HG03378 (cell line): ENCODE measurements around the gene TXNDC8.
"Not testable (repeated sequence)": the region's sequence is repeated elsewhere in the genome, so short reads cannot be mapped to it uniquely, and the experiment has no call there.

Source experiments
- ATAC-seq: cut with Tn5 transposase; IDR thresholded peaks from one replicate; pipeline ENCODE4 v1.9.1; 2021; ENCODE audit warnings: mild to moderate bottlenecking, moderate library complexity; ENCODE audit not compliant: unreplicated experiment

Gene TXNDC8

DNA sequence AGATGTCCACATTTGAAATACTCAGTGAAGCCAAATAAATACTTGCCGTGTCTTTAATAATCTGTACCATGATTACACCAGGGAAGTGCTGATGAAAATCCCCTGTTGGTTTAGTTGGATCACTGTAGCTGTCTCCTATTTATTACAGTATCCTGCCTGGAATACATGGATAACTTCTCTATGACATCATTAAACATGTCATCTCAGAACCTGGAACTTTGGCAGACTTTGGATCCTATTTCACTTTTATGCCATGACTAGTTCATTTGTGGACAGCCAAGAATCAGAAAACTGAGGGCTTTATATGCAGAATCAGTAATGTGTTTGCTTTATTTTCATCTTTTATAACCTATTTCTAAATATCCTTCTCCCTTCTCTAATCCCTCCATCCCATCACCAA, at the start of gene TXNDC8:
TXNDC8 (minus strand) TSS at position 137 of the 400 bp plus-strand sequence.
- no peak for ATAC-seq

DNA sequence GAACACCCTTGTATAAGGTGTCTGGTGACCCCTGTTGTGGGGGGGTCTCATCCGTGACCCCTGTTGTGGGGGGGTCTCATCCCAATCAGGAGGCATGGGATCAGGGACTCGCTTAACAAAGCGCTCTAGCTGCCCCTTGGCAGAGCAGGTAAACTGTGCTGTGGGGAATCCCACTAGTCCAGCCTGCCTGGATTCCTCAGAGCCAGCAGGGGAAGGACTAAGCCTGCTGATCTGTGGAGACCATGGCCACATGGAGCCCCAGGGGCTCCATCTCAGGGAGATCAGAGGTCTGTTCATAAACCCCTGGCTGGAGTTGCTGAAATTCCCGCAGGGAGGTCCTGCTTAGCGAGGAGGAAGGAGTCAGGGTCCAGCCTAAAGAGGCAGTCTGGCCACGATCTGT, 45.8 kb upstream of the TXNDC8 start:
- ATAC-seq, result no peak

DNA sequence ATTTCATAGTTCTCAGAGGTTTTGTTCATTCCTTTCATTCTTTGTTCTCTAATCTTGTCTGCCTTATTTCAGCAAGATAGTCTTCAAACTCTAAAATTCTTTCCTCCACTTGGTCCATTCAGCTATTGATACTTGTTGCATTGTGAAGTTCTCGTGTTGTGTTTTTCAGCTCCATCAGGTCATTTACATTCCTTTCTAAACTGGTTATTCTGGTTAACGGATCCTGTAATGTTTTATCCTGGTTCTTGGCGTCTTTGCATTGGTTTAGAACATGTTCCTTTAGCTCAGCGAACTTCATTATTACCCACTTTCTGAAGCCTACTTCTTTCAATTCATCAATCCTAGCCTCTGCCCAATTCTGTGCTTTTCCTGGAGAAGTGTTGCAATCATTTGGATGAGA, 45.1 kb upstream of the TXNDC8 start:
- no peak for ATAC-seq

DNA sequence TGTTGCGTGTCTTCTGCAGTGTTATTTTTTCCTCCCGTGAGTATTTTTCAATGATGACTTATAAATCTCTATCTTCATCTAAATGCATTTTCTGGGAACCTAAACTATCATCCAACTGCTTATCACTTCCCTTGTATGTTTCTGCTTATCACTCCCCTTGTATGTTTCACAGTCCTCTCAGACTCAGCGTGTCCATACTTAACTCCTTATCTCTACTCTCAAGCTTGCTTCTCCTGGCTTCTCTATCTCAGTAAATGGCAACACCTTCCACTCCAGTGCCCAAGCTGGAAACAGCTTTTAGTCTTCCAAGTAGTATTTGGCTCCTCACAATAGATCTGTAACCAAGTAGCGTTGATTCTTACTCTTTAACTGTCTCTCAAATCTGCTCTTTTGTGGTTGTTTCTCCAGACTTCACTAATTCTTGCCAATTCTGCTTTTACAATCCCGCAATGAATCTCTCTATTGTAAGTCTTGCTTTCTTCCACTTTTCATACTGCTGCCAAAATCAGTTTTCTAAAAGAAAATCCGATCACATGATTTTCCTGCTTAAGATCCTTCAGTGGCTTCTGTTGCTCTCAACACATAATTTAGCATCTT, 33.8 kb upstream of the TXNDC8 start:
- ATAC-seq, result no peak

DNA sequence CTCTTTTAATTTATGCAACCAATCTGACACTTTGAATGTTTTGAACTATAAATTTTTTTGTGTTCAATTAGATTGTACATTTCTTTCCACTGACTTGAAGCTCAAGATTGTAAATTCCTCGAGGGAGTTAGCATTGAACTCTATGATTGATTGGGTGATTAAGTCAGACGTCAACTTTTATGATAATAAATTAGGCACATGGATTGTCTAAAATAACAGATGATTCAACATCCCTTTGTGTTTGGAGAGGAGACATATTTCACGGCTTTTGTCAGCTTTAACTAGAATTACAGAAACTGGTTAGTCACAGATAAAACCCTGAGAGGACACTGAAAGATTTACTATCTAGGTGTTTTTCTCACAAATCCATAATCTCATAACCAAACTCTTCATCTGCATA, 32.7 kb upstream of the TXNDC8 start:
- ATAC-seq, result no peak

DNA sequence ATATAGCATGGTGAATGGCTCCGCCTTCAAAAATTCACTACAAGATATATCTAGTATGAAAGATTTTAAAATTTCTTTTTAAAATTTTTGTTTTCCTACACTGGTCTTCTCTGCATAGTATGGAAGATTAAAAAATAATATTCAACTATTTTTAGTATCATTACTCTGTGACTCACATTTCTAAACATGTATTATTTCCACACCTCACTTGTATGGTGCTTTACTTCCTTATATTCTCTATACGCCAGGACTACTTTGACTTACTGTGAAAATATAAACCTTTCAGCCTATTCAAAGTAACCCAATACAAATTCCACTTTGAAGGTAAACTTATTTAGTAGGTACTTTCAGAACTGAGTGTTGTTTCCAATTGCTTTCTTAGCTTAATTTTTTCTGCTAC, 26.8 kb upstream of the TXNDC8 start:
- ATAC-seq, result no peak

DNA sequence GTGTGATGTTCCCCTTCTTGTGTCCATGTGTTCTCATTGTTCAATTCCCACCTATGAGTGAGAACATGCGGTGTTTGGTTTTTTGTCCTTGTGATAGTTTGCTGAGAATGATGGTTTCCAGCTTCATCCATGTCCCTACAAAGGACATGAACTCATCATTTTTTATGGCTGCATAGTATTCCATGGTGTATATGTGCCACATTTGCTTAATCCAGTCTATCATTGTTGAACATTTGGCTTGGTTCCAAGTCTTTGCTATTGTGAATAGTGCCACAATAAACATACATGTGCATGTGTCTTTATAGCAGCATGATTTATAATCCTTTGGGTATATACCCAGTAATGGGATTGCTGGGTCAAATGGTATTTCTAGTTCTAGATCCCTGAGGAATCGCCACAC, 21.3 kb upstream of the TXNDC8 start:
- ATAC-seq, result not testable (repeated sequence)

DNA sequence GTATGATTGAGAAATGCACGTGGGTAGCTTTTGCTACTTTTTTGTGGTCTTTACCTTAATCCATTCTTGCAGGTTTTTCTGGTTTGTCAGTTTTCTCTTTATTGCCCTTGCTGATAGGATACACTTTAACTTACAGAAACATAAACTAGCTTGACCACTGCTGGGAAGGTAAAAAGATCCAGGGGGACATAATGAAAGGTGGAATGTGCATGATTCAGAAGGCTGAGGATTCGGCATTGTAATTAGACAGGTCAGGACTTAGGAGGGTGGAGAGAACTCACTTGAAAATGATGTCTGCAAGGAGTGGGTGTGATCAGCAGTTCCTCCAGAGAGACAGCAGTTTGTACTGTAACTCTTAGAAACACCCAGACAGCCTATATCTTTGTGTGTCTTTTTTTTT, 19.8 kb upstream of the TXNDC8 start:
- no peak for ATAC-seq

DNA sequence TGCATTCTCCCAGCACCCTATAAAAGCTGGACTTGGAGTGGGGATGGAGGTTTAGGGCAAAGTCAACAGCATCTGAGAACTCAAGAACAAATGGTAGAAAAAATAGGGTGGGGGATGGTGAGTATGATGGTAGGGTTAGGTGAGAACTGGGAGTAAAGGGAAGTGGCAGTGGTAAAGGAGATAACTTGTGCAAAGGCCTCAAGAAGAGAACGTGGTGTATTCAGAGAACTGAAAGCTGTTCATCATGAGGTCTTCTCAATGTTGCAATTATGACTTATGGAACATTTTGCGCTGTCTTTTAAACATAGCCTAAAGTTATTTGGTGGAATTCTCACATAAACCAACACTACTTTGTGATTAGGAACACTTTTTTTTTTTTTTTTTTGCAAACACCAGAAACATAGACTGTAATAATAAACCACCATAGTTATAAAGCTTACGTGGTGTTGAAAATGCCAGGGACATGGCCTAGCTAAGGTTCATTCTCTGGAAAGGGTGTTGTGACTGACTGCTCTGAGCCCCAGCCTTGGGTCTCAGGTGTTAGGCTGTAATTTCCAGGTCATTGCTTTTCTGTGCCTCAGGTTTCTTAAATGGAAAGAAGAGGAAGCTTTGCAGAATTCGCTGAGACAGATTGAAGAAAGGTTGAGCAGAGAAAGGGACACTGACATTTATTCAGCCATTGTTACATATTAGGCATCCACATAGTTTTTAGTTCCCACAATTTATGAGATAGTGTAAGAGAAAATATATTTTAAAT, 19.2 kb upstream of the TXNDC8 start:
- no peak for ATAC-seq

DNA sequence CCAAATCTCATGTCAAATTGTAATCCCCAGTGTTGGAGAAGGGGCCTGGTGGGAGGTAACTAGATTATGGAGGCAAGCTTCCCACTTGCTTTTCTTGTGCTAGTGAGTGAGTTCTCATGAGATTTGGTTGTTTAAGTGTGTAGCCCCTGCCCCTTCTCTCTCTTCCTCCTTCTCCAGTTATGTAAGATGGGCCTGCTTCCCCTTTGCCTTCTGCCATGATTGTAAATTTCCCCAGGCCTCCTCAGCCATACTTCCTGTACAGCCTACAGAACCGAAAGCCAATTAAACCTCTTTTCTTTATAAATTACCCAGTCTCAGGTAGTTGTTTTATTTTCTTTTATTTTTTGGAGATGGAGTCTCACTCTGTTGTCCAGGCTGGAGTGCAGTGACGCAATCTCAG, 18.2 kb upstream of the TXNDC8 start:
- ATAC-seq, result no peak

DNA sequence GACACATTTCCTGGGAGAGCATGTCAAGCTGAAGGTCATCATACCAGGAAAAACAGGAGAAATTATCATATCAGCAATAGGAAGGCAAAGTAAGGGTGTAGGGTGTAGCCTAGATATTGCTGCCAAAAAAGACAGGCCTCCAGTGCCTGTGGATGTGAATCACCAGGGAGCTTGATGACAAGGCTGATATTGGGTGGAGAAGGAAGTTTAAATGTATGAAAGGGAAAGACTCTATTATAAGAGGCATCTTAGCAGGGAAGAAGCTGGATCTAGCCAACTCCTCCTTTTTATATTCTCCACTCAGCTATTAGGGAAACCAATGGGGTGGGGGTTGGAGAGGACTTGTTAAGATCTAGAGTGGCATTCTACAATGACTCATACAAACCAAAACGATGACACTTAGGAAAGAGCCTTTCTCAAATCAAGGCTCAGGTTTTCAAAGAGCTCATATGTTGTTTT, 13.4 kb upstream of the TXNDC8 start:
- ATAC-seq, result no peak

DNA sequence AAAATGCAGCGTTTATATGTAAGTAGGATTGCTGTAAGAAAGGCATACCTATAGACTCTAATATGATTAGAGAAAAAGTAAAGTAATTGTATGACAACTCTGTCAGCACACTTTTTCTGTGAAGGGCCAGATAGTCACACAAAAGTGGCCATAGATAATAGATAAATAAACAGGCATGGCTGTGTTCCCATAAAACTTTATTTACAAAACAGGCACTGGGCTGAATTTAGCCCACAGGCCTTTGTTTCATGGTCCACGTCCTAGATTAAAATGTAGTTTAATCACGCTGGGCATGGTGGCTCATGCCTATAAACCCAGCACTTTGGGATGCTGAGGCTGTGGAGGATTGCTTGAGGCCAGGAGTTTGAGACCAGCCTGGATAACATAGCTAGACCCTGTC, 8.7 kb upstream of the TXNDC8 start:
- ATAC-seq, result no peak

DNA sequence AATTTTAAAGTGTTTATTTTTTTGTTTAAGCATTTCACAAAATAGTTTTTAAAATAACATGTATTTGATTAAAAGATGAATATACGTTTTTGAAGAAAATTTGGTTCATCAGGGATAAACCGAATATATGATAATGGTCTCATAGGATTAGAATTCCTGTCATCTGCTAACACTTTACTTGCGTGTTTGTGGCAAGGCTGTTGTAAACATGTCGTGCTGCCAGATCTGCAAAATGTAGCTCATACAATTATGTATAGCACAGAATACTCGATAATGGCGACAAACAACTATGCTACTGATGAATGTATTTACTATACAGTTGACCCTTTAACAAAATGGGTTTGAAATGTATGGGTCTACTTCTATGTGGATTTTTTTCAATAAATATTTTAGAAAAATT, 7.2 kb upstream of the TXNDC8 start:
- ATAC-seq, result no peak

DNA sequence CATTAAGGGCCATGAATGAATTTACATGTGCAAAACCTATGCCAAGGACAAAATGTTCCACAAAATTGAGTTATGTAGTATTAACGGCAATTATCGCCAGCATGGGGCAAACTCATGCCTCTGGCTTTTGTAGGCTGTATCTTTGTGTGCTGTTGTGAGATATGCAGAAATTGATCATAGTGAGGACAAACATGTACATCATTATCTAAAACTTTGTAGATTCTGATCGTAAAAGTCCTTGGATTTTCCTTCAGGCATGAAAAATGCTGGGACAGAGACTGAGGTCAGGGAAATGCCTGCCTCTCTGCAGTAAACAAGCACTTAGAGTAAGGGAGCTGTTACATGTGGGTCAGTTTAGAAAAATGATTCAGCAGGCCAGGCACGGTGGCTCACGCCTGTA, 5.9 kb upstream of the TXNDC8 start:
- ATAC-seq, result no peak

DNA sequence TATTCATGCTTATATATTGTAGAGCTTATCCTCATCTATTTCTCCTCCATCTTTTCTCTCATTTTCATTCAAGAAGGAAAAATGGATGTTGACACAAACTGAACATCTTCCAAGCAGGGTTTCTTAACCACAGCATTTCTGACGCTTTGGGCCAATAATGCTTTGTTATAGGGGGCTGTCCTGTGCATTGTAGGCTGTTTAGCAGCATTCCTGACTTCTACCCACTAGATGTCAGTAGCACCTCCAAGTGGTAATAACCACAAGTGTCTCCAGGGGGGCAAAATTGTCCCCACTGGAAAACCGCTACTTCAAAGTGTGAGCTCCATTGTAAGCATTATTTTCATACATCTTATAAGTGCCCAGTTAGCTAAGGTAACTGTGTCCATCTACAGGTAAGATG, 2.6 kb upstream of the TXNDC8 start:
- no peak for ATAC-seq

DNA sequence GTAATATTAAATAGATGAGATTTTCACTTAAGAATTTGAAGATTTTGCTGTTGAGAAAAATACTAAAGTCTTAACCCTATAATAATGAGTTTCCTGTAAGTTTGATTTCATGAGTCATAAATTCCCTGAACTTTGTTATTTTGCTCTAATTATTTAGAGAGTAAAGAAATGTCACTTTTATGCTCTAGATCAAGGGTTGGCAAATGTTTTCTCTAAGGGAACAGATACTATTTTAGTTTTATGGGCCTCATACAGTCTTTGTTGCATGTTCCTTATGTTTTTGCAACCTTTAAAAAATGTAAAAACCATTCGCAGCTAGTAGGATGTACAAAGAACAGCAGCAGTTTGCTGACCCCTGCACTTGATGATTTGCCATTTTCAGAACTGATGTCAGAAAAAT, 480 bp upstream of the TXNDC8 start:
- no peak for ATAC-seq

DNA sequence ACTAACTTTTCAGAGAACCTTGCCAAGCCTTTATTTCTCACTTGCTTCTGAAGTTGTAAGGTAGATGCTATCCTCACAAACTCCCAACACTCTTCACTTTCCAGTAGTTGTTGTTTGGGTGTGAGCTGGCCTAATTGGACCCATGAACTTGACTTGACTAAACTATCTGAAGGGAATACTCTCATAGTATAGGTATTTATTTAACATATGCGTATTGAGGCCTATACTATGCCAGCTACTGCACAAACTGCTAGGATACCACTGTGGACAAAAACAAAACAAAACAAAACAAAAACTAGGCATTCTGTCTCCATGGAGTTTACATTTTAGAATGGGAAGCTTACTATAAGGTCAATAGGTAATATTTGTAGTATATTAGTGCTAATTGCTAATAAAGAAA, 1.3 kb downstream of the TXNDC8 start:
- ATAC-seq, result no peak

DNA sequence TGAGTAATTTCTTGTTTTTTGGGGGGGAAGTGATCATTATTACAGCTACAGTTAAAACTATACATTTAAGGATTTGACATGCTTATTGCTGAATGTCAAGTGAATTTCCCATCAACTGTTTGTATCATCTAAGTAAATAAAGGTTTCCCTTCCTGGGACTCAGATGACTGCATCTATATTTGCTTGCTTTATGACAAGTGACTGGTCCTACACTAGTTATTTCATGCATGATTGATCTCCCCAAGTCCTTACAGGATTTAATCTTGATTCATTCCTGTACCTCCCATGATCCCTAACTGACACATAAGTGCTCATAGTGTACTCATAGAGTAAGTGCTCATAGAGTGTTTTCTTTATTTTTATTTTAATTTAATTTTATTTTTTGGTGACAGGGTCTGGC, 2.8 kb downstream of the TXNDC8 start:
- ATAC-seq, result no peak

DNA sequence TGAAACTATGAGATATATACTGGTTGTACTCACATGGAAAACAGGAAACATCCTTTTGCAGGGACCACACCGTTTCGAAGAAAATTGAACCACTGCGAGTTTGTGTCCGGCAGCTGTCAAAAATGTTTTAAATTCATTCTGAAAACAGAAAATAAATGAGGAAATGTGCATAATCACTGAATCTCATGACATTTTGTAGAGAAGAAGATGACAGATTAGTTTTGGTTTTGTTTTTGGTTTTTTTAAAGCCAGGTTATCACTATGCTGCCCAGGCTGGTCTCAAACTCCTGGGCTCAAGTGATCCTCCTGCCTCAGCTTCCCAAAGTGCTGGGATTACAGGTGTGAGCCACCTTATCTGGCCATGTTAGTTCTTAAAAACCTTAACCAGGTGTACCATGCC, 3.5 kb downstream of the TXNDC8 start:
- ATAC-seq, result no peak

DNA sequence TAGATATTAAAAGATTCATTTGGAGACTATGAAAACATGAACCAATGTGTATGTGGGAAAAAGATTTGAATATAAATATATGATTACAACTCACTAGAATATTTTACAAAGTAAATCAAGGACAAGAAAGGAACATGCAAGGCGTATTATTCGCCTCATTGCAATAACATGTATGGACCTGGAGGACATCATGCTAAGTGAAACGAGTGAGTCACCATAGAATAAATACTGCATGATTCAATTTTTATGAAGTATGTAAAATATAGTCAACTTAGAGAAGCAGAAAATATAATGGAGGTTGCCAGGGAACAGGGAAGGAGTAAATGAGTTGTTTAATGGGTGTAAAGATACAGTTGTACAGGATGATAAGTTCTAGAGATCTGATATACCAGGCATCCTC, 4.9 kb downstream of the TXNDC8 start:
- no peak for ATAC-seq

DNA sequence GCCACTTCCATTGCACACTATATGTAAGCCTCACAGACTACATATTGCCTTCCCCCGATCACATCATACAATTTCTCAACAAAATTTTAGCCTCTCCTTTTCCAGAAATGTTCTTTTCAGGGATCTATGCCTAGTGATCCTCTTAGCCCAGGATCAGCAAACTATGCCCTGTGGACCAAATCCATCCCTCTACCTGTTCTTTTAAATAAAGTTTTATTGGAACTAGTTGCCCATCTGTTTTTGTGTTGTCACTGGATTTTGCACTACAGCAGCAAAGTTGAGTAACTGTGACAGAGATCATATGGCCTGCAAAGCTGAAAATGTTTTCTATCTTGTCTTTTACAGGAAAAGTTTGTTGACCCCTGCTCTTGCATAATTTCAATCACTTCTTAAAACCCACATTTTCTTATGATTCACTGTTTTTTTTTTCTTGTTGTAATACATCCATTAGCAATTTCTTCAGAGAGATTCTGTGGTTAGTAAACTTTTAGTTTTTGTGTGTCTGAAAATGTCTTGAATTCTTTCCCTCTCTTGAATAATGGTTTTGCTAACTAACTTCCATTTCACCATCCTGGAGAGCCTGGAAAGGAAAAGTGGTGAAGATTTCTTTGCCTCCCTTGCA, 7.1 kb downstream of the TXNDC8 start:
- ATAC-seq, result no peak

DNA sequence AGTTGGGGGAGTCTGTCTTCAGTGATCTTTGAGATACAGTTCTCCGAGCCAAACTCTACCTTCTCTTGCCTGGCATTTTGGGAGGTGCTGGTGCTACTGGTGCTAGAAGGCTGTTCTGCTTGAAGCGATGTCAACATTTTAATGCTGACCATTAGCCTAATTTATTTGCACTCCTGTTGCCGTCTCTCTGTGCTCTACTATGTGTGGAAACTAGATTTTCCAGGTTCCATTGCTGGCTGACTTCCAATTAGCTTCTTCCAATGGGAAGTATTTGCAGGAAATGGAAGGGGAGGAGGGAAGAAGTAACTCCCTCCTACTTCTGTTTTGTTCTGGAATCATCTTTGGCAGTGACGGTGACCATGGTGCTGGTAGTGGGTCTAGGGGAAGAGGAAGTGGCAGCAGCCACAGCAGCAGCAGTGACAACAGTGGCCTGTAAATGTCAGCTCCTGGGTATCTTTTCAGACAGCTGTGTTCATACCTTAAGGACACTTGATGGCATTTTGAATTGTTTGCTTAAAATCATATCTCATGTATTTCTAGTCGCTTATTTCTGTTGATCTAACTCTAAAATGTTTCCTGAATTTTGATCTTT, 7.9 kb downstream of the TXNDC8 start:
- ATAC-seq, result no peak
